KMS-11 (cell line): Measurements from ENCODE around the gene FOLR2.

Experiments
- H2AFZ ChIP-seq: fragments of 200-600 bp; sonication (generic); 2 replicates; pipeline ENCODE4 v1.6.1; 2016; ENCODE audit warnings: antibody characterized with exemption, mixed run types, low read depth
- H3K27ac ChIP-seq: fragments of 200-600 bp; sonication (generic); 2 replicates; pipeline ENCODE4 v1.6.1; 2016; ENCODE audit warnings: mild to moderate bottlenecking, mixed run types
- H3K27me3 ChIP-seq: fragments of 200-600 bp; sonication (generic); 2 replicates; pipeline ENCODE4 v1.6.1; 2017; ENCODE audit warnings: mild to moderate bottlenecking, low read depth, mixed run types, moderate library complexity; ENCODE audit not compliant: insufficient read depth
- H3K36me3 ChIP-seq: fragments of 200-600 bp; sonication (generic); 2 replicates; pipeline ENCODE4 v1.6.1; 2017; ENCODE audit warnings: mild to moderate bottlenecking, mixed run types; ENCODE audit not compliant: insufficient read depth
- H3K4me1 ChIP-seq: fragments of 200-600 bp; sonication (generic); 2 replicates; pipeline ENCODE4 v1.6.1; 2016; ENCODE audit warnings: mild to moderate bottlenecking, low read depth, mixed run types; ENCODE audit not compliant: poor library complexity, severe bottlenecking
- H3K4me2 ChIP-seq: fragments of 200-600 bp; sonication (generic); 2 replicates; pipeline ENCODE4 v1.7.0; 2016; ENCODE audit warnings: mild to moderate bottlenecking, mixed run types
- H3K4me3 ChIP-seq: fragments of 200-600 bp; sonication (generic); IDR thresholded peaks from 2 replicates; pipeline ENCODE4 v1.6.1; 2017; ENCODE audit warnings: low read depth, low read length, mixed read lengths; ENCODE audit not compliant: insufficient read depth
- H3K79me2 ChIP-seq: fragments of 200-600 bp; sonication (generic); 2 replicates; pipeline ENCODE4 v1.6.1; 2016; ENCODE audit warnings: low read depth, mixed run types; ENCODE audit not compliant: insufficient read depth
- H3K9ac ChIP-seq: fragments of 200-600 bp; sonication (generic); 2 replicates; pipeline ENCODE4 v1.6.1; 2016; ENCODE audit warnings: mild to moderate bottlenecking, mixed run types
- H4K20me1 ChIP-seq: fragments of 200-600 bp; sonication (generic); 2 replicates; pipeline ENCODE4 v1.6.1; 2016; ENCODE audit warnings: mild to moderate bottlenecking, mixed run types; ENCODE audit not compliant: insufficient read depth
- CTCF ChIP-seq: fragments of 200-600 bp; sonication (generic); conservative IDR thresholded peaks from 2 replicates; pipeline ENCODE4 v1.6.1; 2017; ENCODE audit warnings: low read depth, mild to moderate bottlenecking, antibody characterized with exemption, low read length, moderate library complexity, mixed read lengths

Gene FOLR2

DNA sequence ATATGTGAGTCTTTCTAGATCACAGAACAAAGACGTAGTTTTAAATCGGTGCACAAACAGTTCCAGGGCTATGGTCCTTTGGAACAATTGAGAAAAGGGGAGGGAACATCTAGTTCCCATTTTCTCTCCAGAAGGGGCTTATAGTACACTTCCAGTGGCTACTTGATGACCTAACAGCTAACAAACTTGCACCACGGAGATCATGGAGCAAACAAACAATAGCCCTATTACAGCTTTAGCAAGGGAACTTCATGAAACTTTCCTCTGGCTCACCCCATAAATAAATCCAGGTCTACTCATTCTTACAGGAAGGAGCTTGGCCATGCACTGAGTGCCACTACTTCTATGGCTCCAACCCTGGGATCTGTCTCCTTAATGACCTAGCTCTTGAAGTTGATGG is 8.3 kb upstream of the FOLR2 start:
- Histone ChIP-seq H2AFZ (no peak overlapping the region), H3K9ac (no peak overlapping the region), H4K20me1 (no peaks in the 10 kb centered on the region)

DNA sequence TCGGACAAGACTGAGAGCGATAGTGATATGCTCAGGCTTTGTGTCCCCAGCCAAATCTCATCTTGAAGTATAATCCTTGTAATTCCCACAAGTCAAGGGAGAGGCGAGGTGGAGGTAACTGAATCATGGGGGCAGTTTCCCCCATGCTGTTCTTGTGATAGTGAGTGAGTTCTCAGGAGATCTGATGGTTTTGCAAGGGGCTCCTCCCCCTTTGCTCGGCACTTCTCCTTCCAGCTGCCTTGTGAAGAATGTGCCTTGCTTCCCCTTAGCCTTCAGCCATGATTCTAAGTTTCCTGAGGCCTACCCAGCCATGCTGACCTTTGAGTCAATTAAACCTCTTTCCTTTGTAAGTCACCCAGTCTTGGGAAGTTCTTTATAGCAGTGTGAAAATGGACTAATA is 7.5 kb upstream of the FOLR2 start:
- no peak for TF ChIP-seq CTCF
- no peaks in the 10 kb centered on the region for H4K20me1 ChIP-seq
- H2AFZ ChIP-seq, result no peak overlapping the region
- H3K27me3 ChIP-seq, result no peaks in the 10 kb centered on the region
- H3K4me2 ChIP-seq, result no peak overlapping the region
- no peak overlapping the region for H3K9ac ChIP-seq
- no peak overlapping the region for H3K4me3 ChIP-seq
- no peak overlapping the region for H3K27ac ChIP-seq
- no peaks in the 10 kb centered on the region for H3K36me3 ChIP-seq
- H3K79me2 ChIP-seq, result no peaks in the 10 kb centered on the region
- H3K4me1 ChIP-seq, result no peaks in the 10 kb centered on the region

More for the DNA sequence above, 8.3 kb upstream of the FOLR2 start:
- no peak overlapping the region for H3K4me2 ChIP-seq
- no peak overlapping the region for H3K27ac ChIP-seq
- H3K27me3 ChIP-seq, result no peaks in the 10 kb centered on the region
- no peak overlapping the region for H3K4me3 ChIP-seq
- no peak for TF ChIP-seq CTCF
- no peaks in the 10 kb centered on the region for H3K79me2 ChIP-seq
- no peaks in the 10 kb centered on the region for H3K4me1 ChIP-seq
- no peaks in the 10 kb centered on the region for H3K36me3 ChIP-seq

DNA sequence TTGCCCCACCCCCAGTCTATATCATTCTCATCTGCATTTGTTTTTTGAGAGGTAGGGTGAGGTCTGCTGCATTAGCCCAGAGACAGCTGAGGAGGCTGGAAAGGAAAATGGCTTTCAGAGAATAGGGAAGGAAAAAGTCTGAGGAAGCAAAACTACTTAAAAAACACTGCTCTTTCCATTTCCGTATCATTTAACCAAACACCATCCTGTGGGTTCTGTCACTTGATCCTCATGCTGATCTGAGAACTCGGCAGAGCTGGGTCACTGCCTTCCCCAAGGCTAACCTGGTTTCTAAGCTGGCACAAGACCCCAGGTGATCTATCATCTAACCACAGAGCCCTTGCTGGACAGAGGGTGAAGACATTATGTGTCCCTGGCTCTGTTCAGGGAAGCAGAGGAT is 1.2 kb downstream of the FOLR2 start:
- H3K9ac ChIP-seq, result no peak overlapping the region
- no peak for TF ChIP-seq CTCF
- H3K79me2 ChIP-seq, result no peaks in the 10 kb centered on the region
- H3K36me3 ChIP-seq, result no peaks in the 10 kb centered on the region
- peaks cover 11% of the 10 kb centered on the region for H3K4me1 ChIP-seq
- H4K20me1 ChIP-seq, result no peaks in the 10 kb centered on the region
- no peak overlapping the region for H3K27ac ChIP-seq
- H2AFZ ChIP-seq, result no peak overlapping the region
- no peaks in the 10 kb centered on the region for H3K27me3 ChIP-seq
- H3K4me2 ChIP-seq, result no peak overlapping the region
- no peak overlapping the region for H3K4me3 ChIP-seq

DNA sequence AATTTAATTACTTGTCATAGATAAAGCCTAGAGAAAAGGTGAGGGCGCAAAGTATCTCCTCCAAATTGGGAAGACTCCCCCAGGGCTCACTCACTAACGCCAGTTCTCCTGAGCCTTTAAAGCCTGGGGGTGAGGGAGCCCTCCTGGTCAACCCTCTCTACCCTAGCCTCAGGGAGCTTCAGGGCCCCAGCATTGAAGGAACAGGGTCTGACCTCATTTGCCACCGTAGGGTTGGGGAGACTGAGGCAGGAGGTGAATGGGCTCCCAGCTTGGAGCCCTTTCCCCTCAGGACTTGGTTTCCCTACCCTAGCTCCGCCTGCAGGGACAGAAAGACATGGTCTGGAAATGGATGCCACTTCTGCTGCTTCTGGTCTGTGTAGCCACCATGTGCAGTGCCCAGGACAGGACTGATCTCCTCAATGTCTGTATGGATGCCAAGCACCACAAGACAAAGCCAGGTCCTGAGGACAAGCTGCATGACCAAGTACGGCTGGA is 1.7 kb downstream of the FOLR2 start:
- no peaks in the 10 kb centered on the region for H3K36me3 ChIP-seq
- no peak overlapping the region for H3K4me2 ChIP-seq
- no peak for TF ChIP-seq CTCF
- H3K4me1 ChIP-seq, result peaks cover 11% of the 10 kb centered on the region
- no peaks in the 10 kb centered on the region for H4K20me1 ChIP-seq
- no peak overlapping the region for H3K27ac ChIP-seq
- no peaks in the 10 kb centered on the region for H3K27me3 ChIP-seq
- no peak overlapping the region for H3K9ac ChIP-seq
- no peak overlapping the region for H2AFZ ChIP-seq
- H3K4me3 ChIP-seq, result no peak overlapping the region
- H3K79me2 ChIP-seq, result no peaks in the 10 kb centered on the region
